HG03139 (cell line): ENCODE results near the gene SLX9.

Experiments
- ATAC-seq: cut with Tn5 transposase; IDR thresholded peaks from one replicate; pipeline ENCODE4 v1.9.1; 2021; ENCODE audit not compliant: unreplicated experiment

The SLX9 gene

GRCh38 chr21:44957047-44957831 lies 17.4 kb downstream of the SLX9 start:
- ATAC-seq, result no peak

- ATAC-seq, result no peak
Measured at GRCh38 chr21:44957901-44958451, 18.1 kb downstream of the SLX9 start.

GRCh38 chr21:44958471-44959191 lies 18.8 kb downstream of the SLX9 start:
- ATAC-seq, result no peak

- ATAC-seq, result no peak
Measured at GRCh38 chr21:44959376-44960091, 19.7 kb downstream of the SLX9 start.

GRCh38 chr21:44960141-44961092 lies 20.6 kb downstream of the SLX9 start:
- no peak for ATAC-seq

- no peak for ATAC-seq
Measured at GRCh38 chr21:44962403-44962966, 22.7 kb downstream of the SLX9 start.

GRCh38 chr21:44964381-44964780 lies 24.6 kb downstream of the SLX9 start:
- no peak for ATAC-seq

GRCh38 chr21:44965251-44966022 lies 25.6 kb downstream of the SLX9 start:
- ATAC-seq, result no peak

- ATAC-seq, result no peak
Measured at GRCh38 chr21:44966135-44967081, 26.6 kb downstream of the SLX9 start.

GRCh38 chr21:44967082-44968047 lies 27.5 kb downstream of the SLX9 start:
- ATAC-seq, result no peak

GRCh38 chr21:44969066-44969670 lies 29.3 kb downstream of the SLX9 start:
- ATAC-seq, result no peak

GRCh38 chr21:44969931-44970755 lies 30.3 kb downstream of the SLX9 start:
- no peak for ATAC-seq

- no peak for ATAC-seq
Measured at GRCh38 chr21:44970766-44971671, 31.2 kb downstream of the SLX9 start.

GRCh38 chr21:44971672-44971995 lies 31.8 kb downstream of the SLX9 start:
- no peak for ATAC-seq

GRCh38 chr21:44972301-44972814 lies 32.5 kb downstream of the SLX9 start:
- ATAC-seq, result no peak
